ENCODE measurements around the gene FLRT2. TPM values are rescaled to one million over a fixed set of nuclear protein-coding genes. Genes with fewer than 3 reads are reported as not detected.

FLRT2 gene
- total RNA-seq, 2 experiments from 2014 or later = not detected

DNA sequence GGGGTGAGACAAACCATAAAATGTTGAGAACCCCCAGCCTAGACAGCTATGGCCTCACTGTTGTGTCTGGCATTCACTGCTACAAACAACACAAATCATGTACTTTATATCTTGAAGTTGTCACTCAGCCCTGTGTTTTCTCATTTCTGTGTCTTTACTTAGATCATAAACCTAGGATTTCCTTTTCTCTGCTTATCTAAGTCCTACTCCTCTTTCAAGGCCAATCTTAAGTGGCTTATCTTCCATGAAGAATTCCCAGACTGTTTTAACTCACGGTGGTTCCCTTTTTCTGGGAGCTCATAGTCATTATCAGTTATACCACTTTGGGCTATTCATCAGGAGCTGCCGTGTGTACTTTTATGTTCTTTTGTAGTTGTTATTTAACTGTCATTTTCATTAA, 42.1 kb downstream of the FLRT2 start:
- Mint-ChIP-seq H3K27ac (no peak overlapping the region), H3K27me3 (no peaks in the 10 kb centered on the region), H3K36me3 (no peaks in the 10 kb centered on the region), H3K9me3 (no peaks in the 10 kb centered on the region), H3K4me1 (no peaks in the 10 kb centered on the region), H3K4me3 (no peak overlapping the region)
- no peak for DNase-seq

DNA sequence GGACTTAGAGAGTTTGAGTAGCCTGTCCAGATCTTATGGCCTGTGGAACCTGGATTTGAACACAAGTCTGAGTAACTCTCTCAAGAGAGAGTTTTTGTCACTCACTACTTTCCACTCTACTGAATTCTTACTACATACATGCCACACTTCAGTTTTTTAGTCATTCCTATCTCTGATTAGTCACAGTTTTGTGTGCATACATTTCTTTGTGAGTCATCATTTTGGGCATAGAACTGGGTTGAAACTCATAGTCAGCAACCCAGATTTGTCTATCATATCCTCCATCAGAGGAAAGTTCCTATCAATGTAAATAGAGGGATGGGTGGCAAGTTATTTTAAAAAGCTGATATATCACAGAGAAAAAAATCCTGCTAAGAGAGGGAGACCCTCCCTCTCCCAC, 42.9 kb downstream of the FLRT2 start:
- Mint-ChIP-seq H3K4me1 (no peaks in the 10 kb centered on the region), H3K4me3 (no peak overlapping the region), H3K36me3 (no peaks in the 10 kb centered on the region), H3K27me3 (no peaks in the 10 kb centered on the region), H3K27ac (no peak overlapping the region), H3K9me3 (no peaks in the 10 kb centered on the region)
- no peak for DNase-seq

DNA sequence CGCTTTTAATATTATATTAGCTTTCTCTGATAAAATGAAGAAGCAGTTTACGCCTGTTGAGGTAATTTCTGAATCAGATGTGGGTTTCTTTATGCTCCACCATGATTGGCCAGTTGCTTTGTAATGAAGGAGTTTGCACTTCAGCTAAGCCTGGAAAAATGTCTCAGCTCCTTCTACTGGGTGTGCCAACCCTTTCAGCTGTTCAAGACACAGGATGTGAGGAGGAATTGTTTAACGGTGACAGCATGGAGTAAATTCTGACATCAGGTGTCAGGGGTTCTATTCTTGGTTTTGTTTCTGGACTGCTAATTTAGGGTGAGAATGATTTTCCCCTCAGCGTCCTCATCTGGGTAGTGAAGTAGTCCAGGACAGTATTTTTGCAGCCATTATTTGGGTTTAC, 43.5 kb downstream of the FLRT2 start:
- DNase-seq = no peak
- Mint-ChIP-seq H3K27me3 (no peaks in the 10 kb centered on the region), H3K27ac (no peak overlapping the region), H3K36me3 (no peaks in the 10 kb centered on the region), H3K4me3 (no peak overlapping the region), H3K9me3 (no peaks in the 10 kb centered on the region), H3K4me1 (no peaks in the 10 kb centered on the region)

DNA sequence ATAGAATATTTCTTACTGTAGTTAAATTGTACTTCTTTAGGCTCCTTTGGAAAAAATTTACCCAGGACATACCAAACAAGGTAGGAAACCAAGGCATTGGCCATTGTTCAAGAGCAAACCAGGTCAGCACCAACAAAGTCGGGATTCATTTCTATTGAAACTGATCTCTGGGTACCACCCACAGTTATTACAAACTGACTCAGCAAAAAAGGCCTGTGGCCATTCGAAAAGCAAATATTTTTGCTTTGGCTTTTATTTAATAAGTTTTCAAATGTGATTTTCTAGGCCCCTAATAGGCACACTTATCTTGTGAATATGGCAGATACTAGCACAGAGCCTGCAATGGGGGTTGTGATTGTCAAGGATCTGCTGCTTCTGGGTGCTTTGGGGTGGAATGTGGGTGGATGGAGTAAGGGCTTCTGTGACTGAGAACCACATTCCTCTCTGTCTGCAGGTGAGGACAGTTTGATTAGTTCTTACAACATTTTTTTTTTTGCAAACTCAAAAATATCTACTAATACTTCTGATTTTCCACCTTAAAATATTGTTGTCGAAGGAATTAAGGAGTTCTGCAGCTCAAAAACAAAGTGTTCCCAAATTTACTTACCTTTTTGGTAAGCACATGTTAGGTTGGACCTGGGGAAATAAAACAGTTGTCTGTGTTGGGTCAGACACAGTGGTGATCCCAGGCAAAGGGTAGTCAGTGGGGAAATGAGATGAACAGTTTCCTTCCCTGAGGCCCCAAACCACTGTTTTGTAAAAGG, 45.1 kb downstream of the FLRT2 start:
- Mint-ChIP-seq H3K36me3 (no peaks in the 10 kb centered on the region), H3K27me3 (no peaks in the 10 kb centered on the region), H3K4me1 (no peaks in the 10 kb centered on the region), H3K9me3 (no peaks in the 10 kb centered on the region), H3K4me3 (no peak overlapping the region), H3K27ac (no peak overlapping the region)
- no peak for DNase-seq

DNA sequence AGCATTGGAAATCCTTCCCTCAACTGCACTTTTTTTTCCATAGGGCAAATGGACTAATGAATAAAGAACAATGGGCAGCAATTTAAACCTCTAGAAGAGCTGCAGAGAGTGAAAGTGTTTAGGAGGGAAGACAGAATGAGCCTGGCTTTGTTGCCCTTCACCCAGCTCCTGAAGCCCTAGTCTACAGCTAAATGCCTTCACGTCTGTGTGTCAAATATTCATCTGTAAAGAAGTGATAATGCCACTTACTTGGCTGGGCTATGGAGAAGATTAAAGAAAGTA, 45.6 kb downstream of the FLRT2 start:
- Mint-ChIP-seq H3K27ac (no peak overlapping the region), H3K9me3 (no peaks in the 10 kb centered on the region), H3K27me3 (no peaks in the 10 kb centered on the region), H3K4me1 (no peaks in the 10 kb centered on the region), H3K4me3 (no peak overlapping the region), H3K36me3 (no peaks in the 10 kb centered on the region)
- no peak for DNase-seq

DNA sequence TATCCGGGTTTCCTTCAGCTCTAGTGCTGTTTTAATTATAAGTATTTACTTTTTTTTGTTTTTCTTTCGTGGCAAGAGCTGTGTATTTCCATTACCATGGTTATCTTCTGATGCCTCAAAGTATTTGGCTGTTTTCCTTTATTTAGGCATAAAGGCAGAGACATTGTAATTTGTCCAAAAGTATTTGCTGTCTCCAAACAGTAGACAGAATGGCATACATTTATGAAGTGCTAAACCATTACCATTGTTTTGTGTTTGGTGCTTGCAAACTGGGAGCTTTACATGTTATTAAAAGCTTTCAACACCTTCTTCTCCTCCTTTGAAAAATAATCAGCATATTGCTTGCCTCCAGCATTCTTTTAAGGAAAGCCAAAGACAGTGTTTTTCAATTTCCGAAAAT, 46.3 kb downstream of the FLRT2 start:
- Mint-ChIP-seq H3K27me3 (no peaks in the 10 kb centered on the region), H3K36me3 (no peaks in the 10 kb centered on the region)

DNA sequence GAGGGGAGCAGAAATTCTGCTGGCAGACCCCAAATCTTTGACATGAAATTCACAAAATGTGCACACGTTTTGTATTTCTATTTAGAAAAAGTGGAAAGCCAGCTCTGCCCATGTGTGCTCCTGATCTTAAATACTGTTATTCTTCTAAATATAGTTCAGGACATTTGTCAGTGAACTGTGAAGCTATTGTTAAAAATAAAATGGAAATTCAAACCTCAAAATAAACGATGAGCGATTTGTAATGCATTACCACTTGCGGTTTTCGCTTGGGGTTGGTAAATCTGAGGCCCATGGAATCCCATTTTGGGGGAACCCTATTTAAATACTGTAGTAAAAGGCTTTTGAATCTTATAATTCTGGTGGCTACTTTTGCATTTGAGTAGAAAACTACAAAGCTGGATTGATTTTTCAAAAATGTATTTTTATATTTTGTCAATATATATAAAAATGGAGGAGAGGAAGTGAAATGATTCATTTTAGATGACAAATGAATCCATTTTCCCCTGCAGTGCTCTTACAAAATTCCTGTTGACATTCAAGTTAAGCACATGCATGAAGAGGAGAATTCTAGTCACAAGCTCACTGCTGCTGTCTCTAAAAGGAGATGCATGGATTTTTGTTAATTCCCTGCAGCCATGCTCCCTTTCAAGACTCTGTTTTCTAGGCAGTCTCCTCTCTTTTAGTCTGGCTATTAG, 47.1 kb downstream of the FLRT2 start:
- no peak for DNase-seq
- H3K36me3 Mint-ChIP-seq = no peaks in the 10 kb centered on the region

More for the DNA sequence above, 46.3 kb downstream of the FLRT2 start:
- no peak for DNase-seq
- Mint-ChIP-seq H3K4me3 (no peak overlapping the region), H3K27ac (no peak overlapping the region), H3K4me1 (no peaks in the 10 kb centered on the region), H3K9me3 (no peaks in the 10 kb centered on the region)

DNA sequence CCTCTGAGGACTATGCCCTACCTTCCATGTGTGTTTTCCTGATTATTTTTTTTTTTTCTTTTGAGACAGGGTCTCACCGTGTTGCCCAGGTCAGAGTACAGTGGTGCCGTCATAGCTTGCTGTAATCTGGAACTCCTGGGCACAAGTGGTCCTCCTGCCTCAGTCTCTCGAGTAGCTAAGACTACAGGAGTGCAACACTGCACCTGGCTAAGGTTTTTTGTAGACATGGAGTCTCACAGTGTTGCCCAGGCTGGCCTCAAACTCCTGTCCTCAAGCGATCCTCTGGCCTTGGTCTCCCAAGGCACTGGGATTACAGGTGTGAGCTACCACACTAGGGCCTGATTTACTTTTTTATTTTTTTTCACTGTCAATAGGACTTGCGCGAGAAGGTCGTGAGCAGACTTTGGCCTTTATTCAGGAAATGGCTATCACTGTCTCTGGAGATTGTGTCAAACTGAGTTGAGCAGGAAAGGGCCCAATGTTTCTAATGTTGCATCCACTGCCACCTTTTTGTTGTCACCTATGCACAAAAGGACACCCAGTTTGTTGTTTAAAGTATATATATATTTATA, 47.7 kb downstream of the FLRT2 start:
- Mint-ChIP-seq H3K27me3 (no peaks in the 10 kb centered on the region), H3K27ac (no peak overlapping the region), H3K4me3 (no peak overlapping the region), H3K9me3 (no peaks in the 10 kb centered on the region), H3K4me1 (no peaks in the 10 kb centered on the region), H3K36me3 (no peaks in the 10 kb centered on the region)
- DNase-seq = no peak

More for the DNA sequence above, 47.1 kb downstream of the FLRT2 start:
- H3K27me3 Mint-ChIP-seq = no peaks in the 10 kb centered on the region
- H3K9me3 Mint-ChIP-seq = no peaks in the 10 kb centered on the region
- no peak overlapping the region for H3K27ac Mint-ChIP-seq
- H3K4me1 Mint-ChIP-seq = no peaks in the 10 kb centered on the region
- H3K4me3 Mint-ChIP-seq = no peak overlapping the region

DNA sequence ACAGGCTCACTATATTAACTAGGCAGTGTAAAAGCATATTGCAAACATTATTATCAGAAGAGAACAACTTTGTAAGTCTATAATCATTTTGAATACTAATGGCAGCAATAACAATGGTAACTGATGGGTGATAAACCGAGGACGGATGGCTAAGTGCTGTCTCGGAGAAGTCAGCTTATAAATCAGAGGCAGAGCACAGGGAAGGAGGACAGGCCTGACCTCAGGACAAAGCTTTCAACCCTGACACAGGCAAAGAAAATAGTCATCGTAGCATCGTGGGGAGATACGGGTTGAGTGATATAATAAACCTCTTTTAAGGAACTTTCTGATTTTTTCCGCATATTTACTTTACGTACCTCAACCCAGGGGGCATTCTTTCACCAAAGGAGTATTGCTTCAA, 48.4 kb downstream of the FLRT2 start:
- Mint-ChIP-seq H3K4me3 (no peak overlapping the region), H3K36me3 (no peaks in the 10 kb centered on the region), H3K9me3 (no peaks in the 10 kb centered on the region), H3K27me3 (no peaks in the 10 kb centered on the region), H3K27ac (no peak overlapping the region), H3K4me1 (no peaks in the 10 kb centered on the region)
- no peak for DNase-seq

DNA sequence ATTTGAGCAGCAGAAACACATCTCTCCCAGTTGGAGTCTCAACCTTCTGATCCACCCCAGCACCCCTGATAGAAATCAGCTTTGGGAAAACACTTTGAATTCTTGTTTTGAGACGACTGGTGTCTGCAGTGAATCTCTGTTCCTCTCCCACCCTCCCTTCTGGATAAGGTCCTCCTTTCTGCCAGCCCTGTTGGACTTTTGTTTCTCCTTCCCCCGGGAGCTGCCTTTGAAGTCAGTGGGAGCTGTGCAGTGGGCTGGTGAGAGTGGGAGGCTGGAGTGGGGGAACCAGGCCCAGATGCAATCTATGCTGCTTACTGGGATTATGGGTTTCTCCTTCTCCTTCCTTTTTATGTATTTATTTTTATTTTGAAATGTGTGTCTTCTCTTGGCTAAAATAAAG, 49.0 kb downstream of the FLRT2 start:
- no peak for DNase-seq
- no peak overlapping the region for H3K27ac Mint-ChIP-seq
- no peaks in the 10 kb centered on the region for H3K4me1 Mint-ChIP-seq
- no peaks in the 10 kb centered on the region for H3K36me3 Mint-ChIP-seq
- no peak overlapping the region for H3K4me3 Mint-ChIP-seq
- no peaks in the 10 kb centered on the region for H3K27me3 Mint-ChIP-seq
- no peaks in the 10 kb centered on the region for H3K9me3 Mint-ChIP-seq

DNA sequence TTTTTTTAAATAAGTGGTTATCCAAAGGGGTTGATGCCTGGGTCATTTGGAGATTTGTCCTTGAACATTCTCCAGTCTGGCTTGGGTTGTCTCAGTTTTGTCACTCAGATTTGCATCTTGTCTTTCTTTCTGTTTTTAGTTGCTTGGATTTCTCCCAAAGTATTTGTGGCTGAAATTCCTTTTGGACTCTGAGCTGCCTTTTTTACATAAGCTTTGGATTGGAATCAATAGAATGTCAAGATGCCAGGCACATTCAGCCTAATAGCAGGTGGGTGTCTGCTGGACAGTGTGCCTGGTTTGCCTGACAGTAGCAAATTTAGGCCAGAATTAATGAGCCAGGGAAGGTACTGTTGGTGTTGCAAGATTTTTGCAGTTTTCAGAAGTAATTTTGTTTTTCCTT, 50.0 kb downstream of the FLRT2 start:
- no peaks in the 10 kb centered on the region for H3K4me1 Mint-ChIP-seq
- no peaks in the 10 kb centered on the region for H3K27me3 Mint-ChIP-seq
- no peak for DNase-seq
- H3K4me3 Mint-ChIP-seq = no peak overlapping the region
- no peak overlapping the region for H3K27ac Mint-ChIP-seq
- no peaks in the 10 kb centered on the region for H3K9me3 Mint-ChIP-seq
- H3K36me3 Mint-ChIP-seq = no peaks in the 10 kb centered on the region

DNA sequence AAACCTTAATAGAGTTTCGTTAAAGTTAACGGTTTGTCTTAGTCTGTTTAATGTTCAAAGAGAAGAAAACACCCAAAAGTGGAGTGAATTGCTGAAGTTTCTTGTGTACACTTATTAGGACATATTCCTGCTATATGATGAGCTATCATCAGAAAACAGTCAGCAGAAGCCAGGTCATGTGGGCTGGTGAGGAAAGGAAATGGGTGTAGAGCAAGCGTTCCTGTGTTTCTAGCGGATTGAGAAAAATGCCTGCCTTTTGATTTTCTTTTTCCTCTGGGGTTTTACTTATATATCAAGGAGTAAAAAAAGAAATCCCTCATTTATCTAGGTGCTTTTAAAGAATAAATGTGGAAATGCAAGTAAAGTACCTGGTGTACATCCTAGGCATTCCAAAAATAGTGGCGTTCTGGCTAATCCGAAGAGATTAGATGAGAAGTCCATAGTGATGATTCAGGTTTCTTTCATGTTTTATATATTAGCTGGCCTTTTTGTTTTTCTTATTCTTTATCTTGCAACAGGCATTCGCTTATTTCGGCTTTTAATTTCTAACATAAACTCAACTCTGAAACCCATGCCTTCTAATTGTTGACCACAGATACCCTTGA, 50.7 kb downstream of the FLRT2 start:
- Mint-ChIP-seq H3K9me3 (no peaks in the 10 kb centered on the region), H3K27me3 (no peaks in the 10 kb centered on the region), H3K4me3 (no peak overlapping the region), H3K27ac (no peak overlapping the region), H3K4me1 (no peaks in the 10 kb centered on the region), H3K36me3 (no peaks in the 10 kb centered on the region)
- DNase-seq = no peak

DNA sequence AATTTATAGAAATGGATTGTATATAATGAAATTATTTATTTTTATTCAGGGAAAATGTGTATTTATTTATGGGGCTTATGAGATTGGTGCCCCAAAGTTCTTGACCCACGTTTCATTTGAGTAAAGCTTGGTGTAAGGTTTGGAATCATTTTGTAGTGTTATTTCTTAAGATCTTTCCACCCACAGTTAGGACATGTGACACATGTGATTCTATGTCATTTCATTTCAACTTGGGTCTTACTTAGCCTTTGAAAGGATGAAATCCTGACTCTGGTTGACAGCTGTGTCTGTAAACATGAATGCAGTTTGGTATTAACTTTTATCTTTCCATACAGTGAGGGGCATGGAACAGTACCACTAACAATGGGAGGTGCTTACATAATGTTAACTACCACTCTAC, 51.7 kb downstream of the FLRT2 start:
- no peak for DNase-seq
- no peak overlapping the region for H3K4me3 Mint-ChIP-seq
- no peaks in the 10 kb centered on the region for H3K27me3 Mint-ChIP-seq

DNA sequence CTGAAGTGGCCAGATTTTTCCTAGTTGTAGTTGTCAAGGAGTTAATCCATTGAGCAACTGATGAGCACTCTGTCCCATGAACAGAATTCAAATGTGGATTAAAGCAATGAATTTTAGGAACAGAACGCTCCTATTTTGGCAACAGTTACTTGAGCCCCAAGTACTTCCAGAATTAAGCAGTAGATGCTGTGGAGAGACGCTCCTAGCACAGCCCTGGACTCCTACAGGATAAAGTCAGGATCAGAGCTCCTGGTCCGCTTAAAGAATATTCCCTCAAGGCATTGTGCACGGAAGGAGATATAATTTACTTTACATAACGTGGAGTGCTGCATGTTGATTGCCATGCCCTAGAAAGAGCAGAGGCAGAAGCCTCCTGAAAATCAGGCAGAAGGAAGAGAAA, 53.4 kb downstream of the FLRT2 start:
- no peak overlapping the region for H3K27ac Mint-ChIP-seq
- no peak for DNase-seq
- no peak overlapping the region for H3K4me3 Mint-ChIP-seq
- no peaks in the 10 kb centered on the region for H3K9me3 Mint-ChIP-seq
- H3K36me3 Mint-ChIP-seq = no peaks in the 10 kb centered on the region
- no peaks in the 10 kb centered on the region for H3K27me3 Mint-ChIP-seq
- peaks cover 6% of the 10 kb centered on the region for H3K4me1 Mint-ChIP-seq

More for the DNA sequence above, 51.7 kb downstream of the FLRT2 start:
- no peaks in the 10 kb centered on the region for H3K9me3 Mint-ChIP-seq
- H3K4me1 Mint-ChIP-seq = no peaks in the 10 kb centered on the region
- no peaks in the 10 kb centered on the region for H3K36me3 Mint-ChIP-seq
- no peak overlapping the region for H3K27ac Mint-ChIP-seq

DNA sequence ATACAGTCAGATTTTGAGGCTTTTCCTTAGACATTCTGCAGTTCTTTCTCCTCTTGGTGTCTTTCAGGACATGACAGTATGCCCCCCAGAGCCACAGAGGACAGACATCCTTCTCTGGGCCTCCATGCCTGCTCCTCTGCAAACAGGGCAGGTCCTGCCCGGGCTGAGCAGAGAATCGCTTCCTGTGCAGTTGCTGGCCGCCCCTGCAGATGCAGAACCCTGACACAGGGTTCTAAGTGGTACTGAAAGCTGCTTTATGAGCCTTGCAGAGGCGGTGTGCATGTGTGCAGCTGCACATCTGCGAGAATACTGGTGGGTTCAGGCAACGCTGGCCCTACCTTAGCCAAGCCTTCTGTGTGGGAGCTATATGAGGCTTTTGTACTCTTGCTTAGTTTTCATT, 54.5 kb downstream of the FLRT2 start:
- DNase-seq = no peak
- Mint-ChIP-seq H3K27me3 (peaks cover 10% of the 10 kb centered on the region), H3K9me3 (no peaks in the 10 kb centered on the region), H3K4me1 (peaks cover 6% of the 10 kb centered on the region), H3K4me3 (no peak overlapping the region), H3K36me3 (no peaks in the 10 kb centered on the region), H3K27ac (no peak overlapping the region)
